NT2/D1 (cell line): Measurements from ENCODE around the gene GNB3.

Experiments used
- SUZ12 ChIP-seq: IDR thresholded peaks from 2 replicates; pipeline ENCODE4 v1.6.1; 2011; ENCODE audit not compliant: insufficient read length, insufficient read depth; ENCODE audit errors: extremely low read depth
- YY1 ChIP-seq: IDR thresholded peaks from 2 replicates; pipeline ENCODE4 v1.6.1; 2011; ENCODE audit not compliant: insufficient read length, insufficient read depth
- ZNF274 ChIP-seq: IDR thresholded peaks from 2 replicates; pipeline ENCODE4 v1.6.1; 2011; ENCODE audit warnings: mild to moderate bottlenecking, low read depth, low read length

GRCh38 chr12:6813363-6813762, 27.4 kb upstream of the GNB3 start:
- TF ChIP-seq SUZ12, result no peak
- TF ChIP-seq ZNF274, result no peak
- TF ChIP-seq YY1, result no peak
